SK-N-MC (cell line): ENCODE results near the gene PCSK2.

ENCODE experiments used
- EZH2 ChIP-seq: fragments of 200-600 bp; sonication (generic); IDR thresholded peaks from one replicate; pipeline ENCODE4 v1.6.1; 2017; ENCODE audit warnings: antibody characterized with exemption
- FOXP2 ChIP-seq: optimal IDR thresholded peaks from 2 replicates; pipeline ENCODE3; 2011; ENCODE audit warnings: mild to moderate bottlenecking, moderate library complexity; ENCODE audit not compliant: insufficient read depth; ENCODE audit errors: extremely low read length, control extremely low read depth
- POLR2AphosphoS5 ChIP-seq: IDR thresholded peaks from 2 replicates; pipeline ENCODE4 v1.6.1; 2012; ENCODE audit warnings: mild to moderate bottlenecking, low read depth, low read length, borderline replicate concordance

DNA sequence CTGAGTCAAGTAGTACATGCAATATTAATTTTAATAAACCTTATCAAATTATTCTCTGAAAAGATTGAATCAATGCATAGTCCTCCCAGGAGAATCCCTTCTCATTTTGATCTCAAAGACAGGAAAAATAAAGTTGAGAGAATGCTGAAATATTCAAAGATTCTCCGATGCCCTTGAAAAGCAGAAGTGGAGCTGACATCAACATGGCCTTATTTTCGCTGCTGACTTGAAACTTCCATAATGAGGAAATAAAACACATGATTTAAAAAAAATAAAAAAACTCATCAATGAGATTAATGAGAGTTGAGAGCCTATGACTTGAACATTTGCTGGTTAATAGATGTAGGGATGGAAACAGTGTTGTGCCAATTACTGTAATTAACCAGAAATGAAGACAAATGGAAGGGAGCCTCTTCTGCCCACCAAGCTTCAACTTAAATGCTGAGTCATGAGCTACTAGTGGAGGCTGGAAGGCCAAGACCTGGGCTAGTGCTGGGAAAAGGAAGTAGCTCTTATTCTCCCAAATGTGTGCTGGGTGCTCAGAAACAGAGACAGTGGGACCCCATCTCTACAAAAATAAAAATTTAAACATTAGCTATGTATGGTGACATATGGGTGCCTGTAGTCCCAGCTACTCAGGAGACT, 164.4 kb downstream of the PCSK2 start:
- TF ChIP-seq EZH2 (no peak), POLR2AphosphoS5 (no peak), FOXP2 (no peak)
